Iris pigment epithelial cell (primary cell): ENCODE measurements around the gene KIF26B.
A peak's percentile ranks its signal among the peaks of the same experiment; 100 is the strongest.

Experiments
- DNase-seq: peaks from one replicate; pipeline ENCODE4 v3.0.0-alpha.2; 2011; ENCODE audit warnings: low read depth

The KIF26B gene

DNA sequence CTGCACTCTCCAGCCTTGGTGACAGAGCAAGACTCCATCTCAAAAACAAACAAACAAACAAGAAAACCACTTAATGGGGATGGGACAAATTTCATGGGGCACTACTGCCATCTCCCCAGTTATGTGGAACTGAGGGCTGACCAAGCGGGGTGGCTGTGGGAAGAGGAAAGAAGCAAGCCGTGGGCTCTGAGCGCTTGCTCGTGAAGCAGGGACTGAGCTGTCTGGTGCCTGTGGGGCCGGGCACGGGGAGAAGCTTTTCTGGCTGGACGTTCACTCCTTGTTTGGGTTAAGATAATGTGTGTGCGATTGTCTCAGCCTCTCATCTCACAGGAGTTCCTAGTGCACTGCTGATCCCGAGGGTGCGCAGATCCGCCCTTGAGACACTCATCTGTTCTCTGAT, 22.0 kb upstream of the KIF26B start:
- DNase-seq: no peak

GRCh38 chr1:245133995-245134715, 20.6 kb upstream of the KIF26B start:
- no peak for DNase-seq

DNA sequence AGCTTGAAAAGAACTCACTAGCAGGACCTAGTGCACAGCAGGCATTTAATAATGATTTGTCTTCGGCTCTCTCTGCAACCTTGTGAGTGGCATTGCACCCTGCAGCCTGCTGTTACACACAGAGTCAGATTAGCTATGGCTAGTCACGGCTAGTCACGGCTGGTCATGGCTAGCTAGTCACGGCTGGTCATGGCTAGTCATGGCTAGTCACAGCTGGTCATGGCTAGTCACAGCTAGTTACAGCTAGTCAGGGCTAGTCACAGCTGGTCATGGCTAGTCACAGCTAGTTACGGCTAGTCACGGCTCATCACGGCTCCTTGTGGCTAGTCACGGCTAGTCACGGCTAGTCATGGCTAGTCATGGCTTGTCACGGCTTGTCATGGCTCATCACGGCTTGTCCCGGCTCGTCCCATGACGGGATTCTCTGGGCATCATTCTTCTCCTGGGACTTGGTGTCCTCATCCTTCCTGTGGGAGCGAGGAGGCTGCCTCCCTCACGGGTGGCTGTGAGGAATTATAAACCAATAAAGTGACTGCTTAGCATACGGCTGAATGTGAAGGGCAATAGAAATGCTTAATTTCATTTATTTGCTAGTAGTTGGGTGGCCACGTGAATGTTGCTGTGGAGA, 12.5 kb upstream of the KIF26B start:
- DNase-seq: no peak

- DNase-seq: no peak
Observed at GRCh38 chr1:245142976-245143375, 11.8 kb upstream of the KIF26B start.

DNA sequence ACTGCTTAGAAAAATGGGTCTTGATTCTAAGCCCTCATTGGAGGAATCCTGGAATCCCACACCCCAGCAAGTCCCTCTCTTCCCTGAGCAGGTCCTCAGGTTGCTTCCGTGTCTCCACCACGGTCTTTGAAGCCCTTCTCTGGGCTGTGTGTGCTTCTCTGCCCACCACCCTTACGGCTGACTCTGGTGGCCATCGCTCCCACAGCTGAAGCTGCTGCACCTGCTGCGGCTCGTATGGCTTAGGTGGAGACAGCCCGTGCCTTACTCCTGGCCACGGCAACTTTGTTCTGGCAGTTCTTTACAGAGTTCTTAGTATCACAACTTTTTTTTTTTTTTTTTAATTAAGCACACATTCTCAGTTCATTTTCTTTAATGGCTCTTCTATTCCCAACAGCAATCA, 10.9 kb upstream of the KIF26B start:
- no peak for DNase-seq

DNA sequence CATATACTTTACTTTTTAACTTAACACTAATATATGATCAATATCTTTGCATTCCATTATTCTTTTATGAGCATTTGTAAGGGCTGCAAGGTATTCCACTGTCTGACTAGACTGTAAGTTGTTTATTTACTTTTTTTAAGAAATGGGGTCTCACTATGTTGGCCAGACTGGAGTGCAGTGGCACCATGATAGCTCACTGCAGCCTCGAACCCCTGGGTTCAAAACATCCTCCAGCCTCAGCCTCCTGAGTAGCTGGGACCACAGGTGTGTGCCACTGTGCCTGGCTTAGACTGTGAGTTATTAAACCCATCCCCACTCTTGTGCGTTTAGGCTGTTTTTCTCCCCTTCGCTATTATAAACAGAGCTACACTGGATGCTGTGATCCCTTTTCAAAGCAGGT, 6.7 kb upstream of the KIF26B start:
- no peak for DNase-seq

- no peak for DNase-seq
Observed at GRCh38 chr1:245148861-245149260, 5.9 kb upstream of the KIF26B start.

DNA sequence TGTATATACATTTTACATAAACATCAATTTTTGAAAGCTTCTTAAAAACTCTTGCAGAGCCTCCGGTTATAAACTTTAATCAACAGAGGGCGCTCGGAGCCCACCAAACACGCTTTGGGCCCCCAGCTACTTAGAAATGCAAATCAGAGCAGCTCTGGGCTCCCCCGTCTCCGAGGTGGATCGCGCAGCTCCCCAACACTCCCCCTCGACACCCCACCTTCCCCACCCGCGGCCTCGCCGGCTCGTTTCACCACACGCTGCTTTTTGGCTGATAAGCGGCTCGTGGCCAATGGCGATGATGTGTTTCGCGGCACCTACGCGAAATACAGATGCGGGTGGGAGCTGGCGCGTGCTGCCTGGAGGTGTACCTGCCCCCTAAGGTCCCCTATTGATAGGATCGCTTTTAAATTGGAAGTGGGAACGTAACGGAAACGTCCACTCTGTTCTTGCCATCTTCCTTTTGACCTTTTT, 1.7 kb upstream of the KIF26B start:
- peak; percentile 82 for DNase-seq

- peak; percentile 34 for DNase-seq
Observed at GRCh38 chr1:245153552-245154428, 995 bp upstream of the KIF26B start.

GRCh38 chr1:245155272-245156040, 671 bp downstream of the KIF26B start:
- peak; percentile 34 for DNase-seq

- DNase-seq: peak; percentile 82
Observed at GRCh38 chr1:245156041-245156735, 1.4 kb downstream of the KIF26B start.

GRCh38 chr1:245156736-245157505, 2.1 kb downstream of the KIF26B start:
- DNase-seq: peak; percentile 45

DNA sequence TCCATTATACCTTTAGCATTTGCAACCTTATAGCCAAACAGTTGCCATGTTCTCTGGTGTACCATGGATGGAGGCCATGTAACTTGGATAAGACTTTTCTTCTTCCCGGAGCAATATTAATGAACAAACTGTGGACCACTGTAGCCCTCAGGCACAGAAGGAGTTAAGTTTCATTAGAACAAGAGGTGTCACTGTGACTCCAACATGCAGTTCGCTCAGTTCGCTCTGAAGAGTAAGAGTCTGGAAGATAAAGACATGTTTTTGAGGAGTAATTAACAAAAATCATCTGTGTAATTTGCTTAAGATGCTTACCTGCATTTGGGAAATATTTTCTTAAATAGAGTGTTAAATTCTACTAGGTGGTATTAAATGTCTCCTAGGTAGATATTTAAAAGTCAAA, 4.1 kb downstream of the KIF26B start:
- DNase-seq: no peak

DNA sequence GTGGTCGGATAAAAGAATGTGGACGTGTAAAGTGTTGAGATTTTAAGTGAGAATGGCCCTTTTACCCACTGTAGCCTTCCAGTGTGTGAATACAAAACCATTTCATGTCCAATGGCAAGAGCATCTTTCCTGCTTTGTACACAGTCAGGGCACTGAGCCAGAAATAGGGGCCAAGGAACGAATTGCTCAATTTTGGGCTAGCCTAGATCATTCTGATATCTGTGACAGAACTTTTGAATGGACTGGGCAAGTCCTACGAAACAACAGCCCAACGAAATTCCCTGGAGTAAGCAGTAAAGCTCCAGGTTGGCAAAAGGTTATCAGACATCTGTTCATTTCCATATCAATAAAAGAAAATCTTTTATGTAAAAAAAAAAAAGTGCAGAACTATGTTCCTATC, 5.5 kb downstream of the KIF26B start:
- DNase-seq: no peak

GRCh38 chr1:245160741-245161400, 6.1 kb downstream of the KIF26B start:
- DNase-seq: no peak

DNA sequence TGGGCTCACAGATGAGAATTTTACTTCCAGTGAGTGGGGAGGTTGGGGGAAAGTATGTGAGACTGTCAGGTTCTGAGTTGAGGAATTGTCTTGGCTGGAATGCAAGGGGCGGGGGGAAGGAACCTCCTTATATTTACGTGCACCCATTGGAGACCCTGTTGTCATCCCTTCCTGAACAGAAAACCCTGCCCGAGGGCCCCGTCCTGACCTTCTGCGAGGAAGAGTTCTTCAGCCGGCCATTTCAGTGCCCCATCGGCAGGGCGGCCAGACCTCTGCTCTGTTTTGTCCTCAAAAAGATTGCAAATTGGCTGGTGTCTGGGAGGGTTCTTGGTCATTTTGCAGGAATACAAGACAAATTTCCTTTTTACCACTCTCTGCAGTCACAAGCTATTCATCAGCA, 7.1 kb downstream of the KIF26B start:
- no peak for DNase-seq

GRCh38 chr1:245166471-245166885, 11.7 kb downstream of the KIF26B start:
- DNase-seq: peak; percentile 26

DNA sequence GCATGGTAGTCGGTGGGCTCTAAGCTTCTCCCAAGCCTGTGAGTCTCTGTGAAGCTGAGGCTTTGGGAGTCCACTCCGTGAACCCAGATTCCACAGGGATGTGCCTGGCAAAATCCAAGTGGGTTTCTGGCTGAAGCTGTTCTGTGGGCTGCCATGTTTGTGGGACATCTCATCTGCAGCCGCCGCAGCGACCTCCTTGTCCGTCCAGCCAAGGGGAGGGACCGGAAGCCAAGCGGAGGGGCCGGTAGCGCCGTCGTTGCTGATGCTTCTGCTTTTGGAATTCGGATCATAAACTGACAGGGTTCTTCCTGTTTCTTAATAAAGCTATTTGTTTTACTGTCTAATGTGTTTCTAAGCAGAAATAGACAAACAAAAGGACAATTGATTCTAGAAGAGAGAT, 13.3 kb downstream of the KIF26B start:
- DNase-seq: no peak

- no peak for DNase-seq
Observed at GRCh38 chr1:245168906-245169305, 14.1 kb downstream of the KIF26B start.

- DNase-seq: no peak
Observed at GRCh38 chr1:245169376-245169775, 14.6 kb downstream of the KIF26B start.
